Body of pancreas (tissue), 4 donors: Measurements from ENCODE around the gene FBXO41.

Experiments
- CTCF ChIP-seq, 7 experiments: fragments of 450-650 bp in 4 of 7; fragments of 200-600 bp in 3 of 7; sonication (generic) in 3 of 7; IDR thresholded peaks; one replicate each; pipeline ENCODE4 v1.5.1; 2016 to 2019; ENCODE audit warnings: antibody characterized with exemption in 7 of 7
- POLR2A ChIP-seq, 3 donors: fragments of 450-650 bp; IDR thresholded peaks; one replicate each; pipeline ENCODE4 v1.6.1; 2016; ENCODE audit warnings: antibody characterized with exemption in 3 of 3, mild to moderate bottlenecking in 2 of 3

DNA sequence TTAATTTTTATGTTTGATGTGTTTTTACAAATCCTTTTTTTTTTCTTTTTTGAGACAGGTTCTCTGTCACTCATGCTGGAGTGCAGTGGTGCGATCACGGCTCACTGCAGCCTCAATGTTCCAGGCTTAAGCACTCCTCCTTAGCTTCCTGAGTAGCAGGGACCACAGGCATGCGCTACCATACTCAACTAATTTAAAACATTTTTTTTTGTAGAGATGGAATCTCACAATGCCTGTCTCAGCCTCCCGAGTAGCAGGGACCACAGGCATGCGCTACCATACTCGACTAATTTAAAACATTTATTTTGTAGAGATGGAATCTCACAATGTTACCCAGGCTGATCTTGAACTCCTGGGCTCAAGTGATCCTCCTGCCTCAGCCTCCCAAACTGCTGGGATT, 78.7 kb downstream of the FBXO41 start:
- TF ChIP-seq CTCF (IDR thresholded peaks at IDR 0.05) (no peak), POLR2A (IDR thresholded peaks at IDR 0.05) (no peak)
